Measurements from ENCODE around the gene BPIFB6.

Gene BPIFB6

DNA sequence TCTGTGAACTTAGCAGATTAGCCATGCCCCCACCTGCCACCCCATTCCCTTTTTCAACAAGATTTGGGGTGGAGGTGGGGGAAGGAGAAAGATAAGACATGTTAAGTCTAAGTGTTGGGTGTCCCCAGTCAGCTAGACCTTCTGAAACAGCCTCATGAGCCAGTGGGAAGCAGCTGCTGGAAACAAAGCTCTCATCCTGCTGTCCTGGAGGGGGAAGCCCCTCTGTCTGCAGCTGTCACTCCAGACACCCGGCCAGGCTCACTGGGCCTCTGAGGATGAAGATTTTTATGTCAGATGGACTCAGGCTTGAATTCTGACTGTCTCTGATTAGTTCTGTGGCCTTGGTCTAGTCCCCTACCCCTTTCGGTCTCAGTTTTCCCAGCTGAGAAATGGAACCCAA is 23.3 kb downstream of the BPIFB6 start:
- ChIA-PET CTCF (no interaction called here), POLR2A (no interaction called here)
- Histone ChIP-seq H3K36me3 (ENCODE audit: control insufficient read depth in 2 of 2, insufficient read depth in 1 of 2, low read length in 2 of 2) (no peaks in the 10 kb centered on the region), H3K4me1 (ENCODE audit: control insufficient read depth, insufficient read depth, low read length) (no peaks in the 10 kb centered on the region), H3K27ac (ENCODE audit: extremely low read depth, low read depth, low read length) (no peak overlapping the region), H3K9me3 (ENCODE audit: control insufficient read depth, insufficient read depth, low read depth, low read length) (no peaks in the 10 kb centered on the region), H3K4me3 (ENCODE audit: low read depth, low read length) (no peak overlapping the region)
- no peak for TF ChIP-seq ZBTB10 (tag by site-specific recombination; IDR thresholded peaks at IDR 0.05)
- no peak for TF ChIP-seq ZNF10 (tag by site-specific recombination; IDR thresholded peaks at IDR 0.05)
- TF ChIP-seq YY1 (tag by site-specific recombination; IDR thresholded peaks at IDR 0.05): no peak
- no peak for TF ChIP-seq KLF10 (tag by site-specific recombination; IDR thresholded peaks at IDR 0.05)
- no peak for TF ChIP-seq ZNF610 (tag by site-specific recombination; IDR thresholded peaks at IDR 0.05; ENCODE audit: borderline replicate concordance)
- TF ChIP-seq ZNF274 (IDR thresholded peaks at IDR 0.05; ENCODE audit: low read length): no peak
- TF ChIP-seq ZNF274 (tag by site-specific recombination; IDR thresholded peaks at IDR 0.05; ENCODE audit: borderline replicate concordance): no peak
- no peak for TF ChIP-seq SP7 (tag by site-specific recombination; IDR thresholded peaks at IDR 0.05)
- no peak for TF ChIP-seq ZNF791 (tag by site-specific recombination; IDR thresholded peaks at IDR 0.05)
- TF ChIP-seq WT1 (tag by site-specific recombination; IDR thresholded peaks at IDR 0.05): no peak
- TF ChIP-seq ZBTB1 (tag by site-specific recombination; IDR thresholded peaks at IDR 0.05): no peak
- TF ChIP-seq EGR2 (tag by site-specific recombination; IDR thresholded peaks at IDR 0.05; ENCODE audit: low read depth): no peak
- no peak for TF ChIP-seq ZNF704 (tag by site-specific recombination; IDR thresholded peaks at IDR 0.05)
- no peak for TF ChIP-seq ZNF639 (tag by site-specific recombination; IDR thresholded peaks at IDR 0.05)

- Histone ChIP-seq H3K27ac (ENCODE audit: extremely low read depth, low read depth, low read length) (no peak overlapping the region), H3K4me3 (ENCODE audit: low read depth, low read length) (no peak overlapping the region), H3K36me3 (ENCODE audit: control insufficient read depth in 2 of 2, insufficient read depth in 1 of 2, low read length in 2 of 2) (no peaks in the 10 kb centered on the region), H3K4me1 (ENCODE audit: control insufficient read depth, insufficient read depth, low read length) (no peaks in the 10 kb centered on the region), H3K9me3 (ENCODE audit: control insufficient read depth, insufficient read depth, low read depth, low read length) (no peaks in the 10 kb centered on the region)
- ChIA-PET CTCF (no interaction called here), POLR2A (no interaction called here)
- TF ChIP-seq ATF2 (tag by site-specific recombination; IDR thresholded peaks at IDR 0.05; ENCODE audit: low read depth) (no peak), ZNF416 (tag by site-specific recombination; IDR thresholded peaks at IDR 0.05) (no peak), ZNF302 (tag by site-specific recombination; IDR thresholded peaks at IDR 0.05; ENCODE audit: low read depth) (no peak), ZNF621 (tag by site-specific recombination; IDR thresholded peaks at IDR 0.05) (no peak), ZNF561 (tag by site-specific recombination; IDR thresholded peaks at IDR 0.05; ENCODE audit: borderline replicate concordance) (no peak), ZNF670 (tag by site-specific recombination; IDR thresholded peaks at IDR 0.05; ENCODE audit: low read depth) (no peak)
Measured at GRCh38 chr20:33059136-33059535, 27.7 kb downstream of the BPIFB6 start.
